GM19395 (cell line): ENCODE results near the gene LRCOL1.
"Not testable (repeated sequence)": the region's sequence is repeated elsewhere in the genome, so short reads cannot be mapped to it uniquely, and the experiment has no call there.

Source experiments
- ATAC-seq: cut with Tn5 transposase; IDR thresholded peaks from one replicate; pipeline ENCODE4 v1.9.1; 2021; ENCODE audit warnings: mild to moderate bottlenecking, moderate library complexity; ENCODE audit not compliant: unreplicated experiment

Gene LRCOL1

GRCh38 chr12:132603240-132604150 is 6.9 kb downstream of the LRCOL1 start:
- no peak for ATAC-seq

GRCh38 chr12:132602572-132603239 is 7.7 kb downstream of the LRCOL1 start:
- ATAC-seq, result no peak

GRCh38 chr12:132601171-132601883 is 9.1 kb downstream of the LRCOL1 start:
- ATAC-seq, result no peak

GRCh38 chr12:132600048-132601032 is 10.0 kb downstream of the LRCOL1 start:
- no peak for ATAC-seq

GRCh38 chr12:132599502-132599901 is 10.9 kb downstream of the LRCOL1 start:
- ATAC-seq, result not testable (repeated sequence)

GRCh38 chr12:132597333-132598316 is 12.8 kb downstream of the LRCOL1 start:
- no peak for ATAC-seq

GRCh38 chr12:132596016-132596415 is 14.4 kb downstream of the LRCOL1 start:
- no peak for ATAC-seq

- no peak for ATAC-seq
Measured at GRCh38 chr12:132595183-132595582, 15.2 kb downstream of the LRCOL1 start.

- no peak for ATAC-seq
Measured at GRCh38 chr12:132593938-132594358, 16.4 kb downstream of the LRCOL1 start.

- ATAC-seq, result no peak
Measured at GRCh38 chr12:132593521-132593920, 16.9 kb downstream of the LRCOL1 start.

- no peak for ATAC-seq
Measured at GRCh38 chr12:132593071-132593470, 17.3 kb downstream of the LRCOL1 start.

- no peak for ATAC-seq
Measured at GRCh38 chr12:132592282-132592970, 18.0 kb downstream of the LRCOL1 start.

GRCh38 chr12:132591107-132591935 is 19.1 kb downstream of the LRCOL1 start:
- no peak for ATAC-seq

- no peak for ATAC-seq
Measured at GRCh38 chr12:132588821-132589669, 21.3 kb downstream of the LRCOL1 start.

GRCh38 chr12:132588319-132588718 is 22.1 kb downstream of the LRCOL1 start:
- ATAC-seq, result no peak

- no peak for ATAC-seq
Measured at GRCh38 chr12:132587781-132588180, 22.6 kb downstream of the LRCOL1 start.

- no peak for ATAC-seq
Measured at GRCh38 chr12:132586929-132587328, 23.5 kb downstream of the LRCOL1 start.
